Measurements from ENCODE around the gene TENM3. TPM values are rescaled to one million over a fixed set of nuclear protein-coding genes. Genes with fewer than 3 reads are reported as not detected.

Gene TENM3
- total RNA-seq, 1 donor from 2014 or later, result 106 TPM

DNA sequence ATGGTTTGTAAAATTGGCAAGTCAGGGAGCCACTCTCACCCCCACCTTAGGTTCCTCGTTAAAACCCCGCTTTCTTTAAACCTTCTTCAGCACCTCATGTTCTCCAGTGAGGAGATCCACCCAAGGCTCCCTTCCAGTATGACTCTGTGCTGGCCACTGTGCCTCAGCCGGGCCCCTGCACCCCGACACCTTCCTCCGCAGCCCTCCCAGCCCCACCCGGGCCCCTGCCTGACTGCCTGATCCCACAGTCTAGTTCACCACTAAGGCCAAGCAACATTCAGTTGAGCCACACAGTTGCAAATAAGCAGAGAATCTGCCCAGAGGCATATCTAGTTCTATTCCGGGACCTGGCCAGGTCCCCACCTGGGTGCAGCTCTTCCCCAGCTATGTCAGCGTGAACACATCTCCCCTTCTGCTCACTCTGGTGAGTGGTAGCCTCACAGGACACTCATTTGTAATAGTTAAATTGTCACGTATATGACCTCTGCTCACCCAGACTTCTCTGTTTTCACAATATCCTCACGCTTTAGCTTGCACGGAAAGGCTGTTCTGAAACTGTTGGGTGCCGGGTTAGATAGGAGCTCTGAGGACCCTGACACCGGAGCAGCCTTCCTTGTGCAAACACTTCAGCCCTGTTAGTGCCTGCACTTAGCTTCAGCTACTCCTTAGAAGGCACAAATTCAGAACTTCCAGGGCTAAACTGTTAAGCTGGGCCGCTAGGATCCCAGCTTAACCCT lies 527.2 kb downstream of the TENM3 start:
- Mint-ChIP-seq H3K4me1 (peaks cover 3% of the 10 kb centered on the region), H3K36me3 (peaks cover 28% of the 10 kb centered on the region), H3K27ac (no peak overlapping the region), H3K4me3 (no peak overlapping the region), H3K9me3 (peaks cover 3% of the 10 kb centered on the region), H3K27me3 (ENCODE audit: low read depth) (no peaks in the 10 kb centered on the region)
- no peak for DNase-seq (ENCODE audit: low spot score in 2 of 2, unreplicated experiment in 2 of 2)
- TF ChIP-seq, protein P1, sequence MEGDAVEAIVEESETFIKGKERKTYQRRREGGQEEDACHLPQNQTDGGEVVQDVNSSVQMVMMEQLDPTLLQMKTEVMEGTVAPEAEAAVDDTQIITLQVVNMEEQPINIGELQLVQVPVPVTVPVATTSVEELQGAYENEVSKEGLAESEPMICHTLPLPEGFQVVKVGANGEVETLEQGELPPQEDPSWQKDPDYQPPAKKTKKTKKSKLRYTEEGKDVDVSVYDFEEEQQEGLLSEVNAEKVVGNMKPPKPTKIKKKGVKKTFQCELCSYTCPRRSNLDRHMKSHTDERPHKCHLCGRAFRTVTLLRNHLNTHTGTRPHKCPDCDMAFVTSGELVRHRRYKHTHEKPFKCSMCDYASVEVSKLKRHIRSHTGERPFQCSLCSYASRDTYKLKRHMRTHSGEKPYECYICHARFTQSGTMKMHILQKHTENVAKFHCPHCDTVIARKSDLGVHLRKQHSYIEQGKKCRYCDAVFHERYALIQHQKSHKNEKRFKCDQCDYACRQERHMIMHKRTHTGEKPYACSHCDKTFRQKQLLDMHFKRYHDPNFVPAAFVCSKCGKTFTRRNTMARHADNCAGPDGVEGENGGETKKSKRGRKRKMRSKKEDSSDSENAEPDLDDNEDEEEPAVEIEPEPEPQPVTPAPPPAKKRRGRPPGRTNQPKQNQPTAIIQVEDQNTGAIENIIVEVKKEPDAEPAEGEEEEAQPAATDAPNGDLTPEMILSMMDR (IDR thresholded peaks at IDR 0.05; ENCODE audit: unreplicated experiment), result no peak

DNA sequence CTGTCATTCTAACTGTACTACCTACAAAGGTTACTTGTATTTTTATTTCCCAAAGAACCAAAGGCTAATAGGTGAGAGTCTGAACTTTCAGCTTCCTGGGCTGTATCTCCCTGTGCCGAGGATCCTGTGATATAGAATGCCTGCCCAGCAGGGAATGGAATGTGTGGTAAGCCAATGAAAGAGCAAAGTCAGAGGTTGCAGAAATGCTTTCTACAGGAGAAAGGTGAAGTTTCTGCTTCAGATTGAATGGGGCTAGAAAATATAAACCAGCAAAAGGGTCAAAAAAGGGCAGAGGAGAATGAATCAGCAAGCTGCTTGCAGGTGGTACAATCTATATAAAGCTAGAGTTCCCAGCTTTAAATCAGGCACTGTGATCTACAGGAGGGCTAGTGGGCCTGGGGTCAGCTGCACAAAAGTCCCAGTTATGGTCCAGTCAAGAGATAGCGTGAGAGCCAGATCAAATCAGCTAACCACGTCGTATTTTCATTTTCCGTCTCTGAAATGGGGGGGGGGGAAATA lies 527.9 kb downstream of the TENM3 start:
- Mint-ChIP-seq H3K27ac (no peak overlapping the region), H3K36me3 (peaks cover 29% of the 10 kb centered on the region), H3K27me3 (ENCODE audit: low read depth) (no peaks in the 10 kb centered on the region), H3K4me1 (peaks cover 3% of the 10 kb centered on the region), H3K4me3 (no peak overlapping the region), H3K9me3 (peaks cover 3% of the 10 kb centered on the region)
- no peak for DNase-seq (ENCODE audit: low spot score in 2 of 2, unreplicated experiment in 2 of 2)
- TF ChIP-seq, protein P1 (IDR thresholded peaks at IDR 0.05; ENCODE audit: unreplicated experiment), result no peak

DNA sequence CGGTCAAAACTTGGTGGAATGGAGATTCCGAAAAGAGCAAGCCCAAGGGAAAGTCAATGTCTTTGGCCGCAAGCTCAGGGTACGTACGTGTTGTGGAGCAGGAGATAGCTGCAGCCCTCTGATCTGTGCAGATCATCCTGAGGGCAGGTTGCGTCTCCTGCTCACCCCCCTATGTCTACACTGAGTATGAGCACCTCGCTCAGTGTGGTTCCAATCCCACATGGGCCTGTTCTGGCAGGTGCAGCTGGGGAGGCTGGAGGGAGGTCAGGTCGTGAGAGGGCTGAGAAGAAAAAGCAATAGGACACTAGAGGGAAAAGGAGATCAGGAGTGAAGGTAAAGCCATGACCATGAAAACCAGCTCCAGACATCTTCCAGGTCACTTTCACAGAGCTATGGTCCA lies 531.9 kb downstream of the TENM3 start:
- Mint-ChIP-seq H3K4me3 (no peak overlapping the region), H3K36me3 (peaks cover 34% of the 10 kb centered on the region), H3K27me3 (ENCODE audit: low read depth) (no peaks in the 10 kb centered on the region), H3K9me3 (no peaks in the 10 kb centered on the region), H3K4me1 (no peaks in the 10 kb centered on the region), H3K27ac (no peak overlapping the region)
- DNase-seq (ENCODE audit: low spot score in 2 of 2, unreplicated experiment in 2 of 2), result no peak
- TF ChIP-seq, protein P1 (IDR thresholded peaks at IDR 0.05; ENCODE audit: unreplicated experiment), result no peak

DNA sequence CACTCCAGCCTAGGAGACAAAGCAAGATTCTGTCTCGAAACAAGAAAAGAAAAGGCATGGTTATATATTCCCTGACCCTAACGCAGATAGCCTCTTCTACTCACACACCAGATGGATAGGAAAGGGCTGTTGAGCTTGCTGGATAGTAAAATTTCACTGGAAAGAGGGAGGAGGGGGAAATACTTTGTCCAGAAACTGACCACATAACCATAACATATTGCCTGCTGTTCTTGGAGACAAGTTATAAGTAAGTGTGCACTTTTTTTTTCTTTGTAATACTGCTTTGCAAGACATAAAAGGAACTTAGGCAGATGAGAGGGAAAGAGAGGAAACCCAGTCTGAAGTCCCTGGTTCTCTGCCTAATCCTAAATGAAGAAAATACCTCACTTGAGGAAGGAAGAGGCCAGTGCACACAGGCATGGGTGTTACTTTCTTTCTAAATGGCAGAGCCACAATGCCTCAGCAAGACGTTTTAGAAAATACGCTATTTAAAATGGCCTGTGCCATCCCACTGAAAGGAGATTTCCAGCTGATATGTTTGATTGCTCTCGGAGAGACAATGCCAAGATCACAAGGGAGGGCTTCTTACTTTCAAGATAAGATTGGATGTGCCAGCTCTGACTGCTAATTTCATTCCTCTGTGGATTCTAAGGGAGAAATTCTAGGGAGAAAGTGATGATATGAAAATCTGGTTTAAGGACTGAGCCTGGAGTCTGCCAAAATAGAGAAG lies 533.3 kb downstream of the TENM3 start:
- no peaks in the 10 kb centered on the region for H3K27me3 Mint-ChIP-seq (ENCODE audit: low read depth)
- peaks cover 36% of the 10 kb centered on the region for H3K36me3 Mint-ChIP-seq
- H3K4me3 Mint-ChIP-seq, result no peak overlapping the region
- no peaks in the 10 kb centered on the region for H3K4me1 Mint-ChIP-seq
- H3K27ac Mint-ChIP-seq, result no peak overlapping the region
- no peak for DNase-seq (ENCODE audit: low spot score in 2 of 2, unreplicated experiment in 2 of 2)
- no peaks in the 10 kb centered on the region for H3K9me3 Mint-ChIP-seq
- TF ChIP-seq, protein P1 (IDR thresholded peaks at IDR 0.05; ENCODE audit: unreplicated experiment), result no peak

DNA sequence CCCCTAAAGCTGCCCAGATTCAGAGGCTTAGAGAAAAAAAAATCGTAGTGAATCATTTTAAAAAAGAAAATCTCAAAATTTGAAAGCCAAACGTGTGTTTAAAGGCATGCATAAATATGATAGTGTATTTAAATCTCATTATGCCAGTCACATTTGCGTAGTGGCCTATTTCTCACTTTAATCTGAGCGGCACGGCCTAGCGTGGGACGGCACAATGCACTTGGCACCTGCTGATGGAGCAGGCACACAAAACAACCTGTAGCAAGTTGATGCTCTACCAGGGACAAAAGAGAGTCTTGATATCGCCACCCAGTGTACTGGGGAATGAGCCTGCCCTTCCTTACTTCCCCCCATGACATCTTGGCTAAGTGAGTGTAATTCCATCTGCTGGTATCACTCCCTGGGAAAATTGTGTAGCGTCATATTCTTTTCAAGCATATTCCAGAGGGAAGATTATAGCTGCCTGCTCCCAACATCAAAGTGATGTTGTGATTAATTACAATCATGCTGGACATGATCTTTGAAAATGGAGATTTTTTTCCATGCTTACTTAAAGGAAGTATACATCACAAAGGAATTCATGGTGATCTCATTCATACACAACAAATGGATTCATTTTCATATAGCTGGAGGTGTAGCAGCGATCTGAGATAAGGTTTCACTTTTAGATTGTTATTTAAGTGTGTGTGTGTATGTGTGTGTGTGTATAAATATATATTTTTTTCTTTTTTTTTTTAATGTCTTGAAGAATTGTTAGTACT lies 535.2 kb downstream of the TENM3 start:
- no peak overlapping the region for H3K4me3 Mint-ChIP-seq
- no peak overlapping the region for H3K27ac Mint-ChIP-seq
- H3K4me1 Mint-ChIP-seq, result no peaks in the 10 kb centered on the region
- H3K9me3 Mint-ChIP-seq, result no peaks in the 10 kb centered on the region
- peaks cover 31% of the 10 kb centered on the region for H3K36me3 Mint-ChIP-seq
- TF ChIP-seq, protein P1 (IDR thresholded peaks at IDR 0.05; ENCODE audit: unreplicated experiment), result no peak
- DNase-seq (ENCODE audit: low spot score in 2 of 2, unreplicated experiment in 2 of 2), result no peak
- H3K27me3 Mint-ChIP-seq (ENCODE audit: low read depth), result no peaks in the 10 kb centered on the region

All from mesothelial cell of epicardium (in vitro differentiated cells).